ENCODE measurements around the gene BYSL. TPM values are rescaled to one million over a fixed set of nuclear protein-coding genes. Genes with fewer than 3 reads are reported as not detected.

Gene BYSL
- 11.9 TPM for total RNA-seq

GRCh38 chr6:41920921-41921711 lies at the start of gene BYSL, which contains the start of gene MED20:
TSS of gene BYSL (plus strand) at chr6:41921499. CDS start at chr6:41921563, 64 bp downstream.
TSS of gene MED20 (minus strand) at chr6:41921139. CDS start at chr6:41921018, 121 bp downstream.

GRCh38 chr6:41895300-41896233 lies 25.7 kb upstream of the BYSL start, which contains the start of gene USP49:
TSS of gene USP49 (minus strand) at chr6:41895375. CDS start at chr6:41806983, 88,392 bp downstream.

DNA sequence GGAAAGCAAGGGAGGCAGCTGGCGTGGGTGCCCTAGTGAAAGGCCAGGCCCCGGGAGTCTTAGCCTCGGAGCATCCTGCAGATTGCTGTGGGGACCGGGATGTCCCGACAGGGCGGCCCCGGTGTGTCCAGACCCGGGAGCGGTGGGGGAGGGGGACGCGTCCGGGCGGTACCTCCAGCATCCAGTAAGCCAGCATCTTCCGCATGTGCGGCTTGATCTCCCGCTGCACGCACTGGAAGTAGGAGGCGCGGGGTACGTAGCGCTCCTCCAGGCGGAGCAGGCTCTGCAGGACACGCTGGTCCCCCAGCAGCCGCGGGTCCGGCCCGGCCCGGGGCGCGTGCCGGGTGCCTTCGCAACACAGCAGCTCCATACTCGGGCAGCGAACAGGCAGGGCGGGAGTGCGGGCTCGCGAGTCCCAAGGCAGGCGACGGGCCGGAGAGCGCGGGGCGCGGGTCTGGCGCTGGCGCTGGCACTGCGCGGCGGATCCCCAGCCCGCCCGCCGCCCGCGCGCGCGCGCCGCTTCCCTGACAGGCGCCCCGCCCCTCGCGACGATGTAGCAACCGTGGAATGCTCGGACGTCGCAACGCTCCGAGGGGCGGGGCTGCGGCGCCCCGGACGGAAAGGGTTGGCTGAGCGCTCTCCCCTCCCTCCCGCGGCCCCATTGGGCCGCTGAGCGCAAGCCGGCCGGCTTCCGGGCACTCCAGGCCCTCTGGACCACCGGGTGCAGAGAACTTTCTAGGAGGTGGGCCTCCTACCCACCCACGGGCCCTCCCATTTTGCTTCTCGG lies 20.2 kb downstream of the BYSL start, which contains the start of gene CCND3:
TSS of gene CCND3 (minus strand) at position 529 of the 787 bp plus-strand sequence. CDS start at position 370, 159 bp downstream.

Small RNA genes within 50 kb of the gene (small RNA-seq; reads per million reads assigned to genes)
- not detected for gene RF00019 (ENCODE audit: low replicate concordance)

Other genes with a start within 250 kb of the BYSL start
- 2.2 TPM for gene TFEB, start 185.9 kb upstream of the BYSL start, total RNA-seq
- gene PGC, start 174.1 kb upstream of the BYSL start, total RNA-seq: not detected
- gene FRS3, start 141.6 kb upstream of the BYSL start, total RNA-seq: 9.4 TPM
- 1.6 TPM for gene PRICKLE4, start 140.7 kb upstream of the BYSL start, total RNA-seq
- gene TOMM6, start 133.8 kb upstream of the BYSL start, total RNA-seq: 30.4 TPM
- gene USP49, start 26.1 kb upstream of the BYSL start, total RNA-seq: 24.4 TPM
- 21.0 TPM for gene MED20, start 360 bp upstream of the BYSL start, total RNA-seq
- gene CCND3, start 20.3 kb downstream of the BYSL start, total RNA-seq: 16.0 TPM
- 11.9 TPM for gene TAF8, start 129.0 kb downstream of the BYSL start, total RNA-seq
- gene C6orf132, start 221.1 kb downstream of the BYSL start, total RNA-seq: under 0.01 TPM